ENCODE data around the gene IGFBP2.
"Not testable (repeated sequence)": the region's sequence is repeated elsewhere in the genome, so short reads cannot be mapped to it uniquely, and the experiment has no call there.

Gene IGFBP2, protein sequence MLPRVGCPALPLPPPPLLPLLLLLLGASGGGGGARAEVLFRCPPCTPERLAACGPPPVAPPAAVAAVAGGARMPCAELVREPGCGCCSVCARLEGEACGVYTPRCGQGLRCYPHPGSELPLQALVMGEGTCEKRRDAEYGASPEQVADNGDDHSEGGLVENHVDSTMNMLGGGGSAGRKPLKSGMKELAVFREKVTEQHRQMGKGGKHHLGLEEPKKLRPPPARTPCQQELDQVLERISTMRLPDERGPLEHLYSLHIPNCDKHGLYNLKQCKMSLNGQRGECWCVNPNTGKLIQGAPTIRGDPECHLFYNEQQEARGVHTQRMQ

DNA sequence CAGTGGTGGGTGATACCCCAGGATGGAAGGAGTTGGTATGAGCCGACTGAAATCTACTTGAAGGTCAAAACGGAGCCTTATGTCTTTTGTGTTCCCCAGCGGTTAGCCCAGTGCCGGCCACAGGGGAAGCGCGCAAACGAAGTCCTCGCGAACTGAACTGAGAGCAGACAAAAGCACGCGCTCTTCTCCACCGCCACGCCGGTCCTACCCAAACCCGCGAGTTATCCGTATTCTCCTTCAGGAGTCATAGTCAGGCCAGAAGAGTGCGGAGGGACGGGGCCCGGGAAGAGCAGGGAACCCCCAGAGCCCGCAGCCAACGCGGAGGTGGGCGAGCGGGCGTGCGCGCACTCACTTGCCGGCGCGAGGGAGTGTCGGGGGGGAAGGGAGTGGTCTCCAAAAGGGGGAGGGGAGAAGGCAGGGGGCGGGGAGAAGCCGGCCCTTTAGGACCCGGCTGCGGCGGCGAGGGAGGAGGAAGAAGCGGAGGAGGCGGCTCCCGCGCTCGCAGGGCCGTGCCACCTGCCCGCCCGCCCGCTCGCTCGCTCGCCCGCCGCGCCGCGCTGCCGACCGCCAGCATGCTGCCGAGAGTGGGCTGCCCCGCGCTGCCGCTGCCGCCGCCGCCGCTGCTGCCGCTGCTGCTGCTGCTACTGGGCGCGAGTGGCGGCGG is at the start of gene IGFBP2:
Gene IGFBP2, plus strand, starts transcription at position 469 of the 664 bp plus-strand sequence. Its CDS starts 104 bp downstream, at position 573.
- DNase-seq, result no peak

DNA sequence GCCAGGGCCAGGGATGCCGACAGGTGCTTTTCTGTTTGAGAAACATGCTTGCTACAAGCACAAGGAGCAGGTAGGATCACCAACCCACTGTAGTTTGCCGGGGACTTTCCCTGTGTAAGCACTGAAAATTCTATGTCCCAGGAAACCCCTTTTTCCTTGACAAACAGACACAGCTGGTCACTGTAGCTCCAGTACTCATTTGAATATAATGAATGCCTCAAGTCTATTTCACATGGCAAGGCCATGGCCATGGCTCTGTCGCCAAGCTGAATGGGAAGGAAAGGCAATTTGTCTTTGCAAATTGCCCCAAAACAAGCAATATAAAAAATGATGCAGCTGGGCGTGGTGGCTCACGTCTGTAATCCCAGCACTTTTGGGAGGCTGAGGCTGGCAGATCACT is 49.6 kb upstream of the IGFBP2 start:
- no peak for DNase-seq

DNA sequence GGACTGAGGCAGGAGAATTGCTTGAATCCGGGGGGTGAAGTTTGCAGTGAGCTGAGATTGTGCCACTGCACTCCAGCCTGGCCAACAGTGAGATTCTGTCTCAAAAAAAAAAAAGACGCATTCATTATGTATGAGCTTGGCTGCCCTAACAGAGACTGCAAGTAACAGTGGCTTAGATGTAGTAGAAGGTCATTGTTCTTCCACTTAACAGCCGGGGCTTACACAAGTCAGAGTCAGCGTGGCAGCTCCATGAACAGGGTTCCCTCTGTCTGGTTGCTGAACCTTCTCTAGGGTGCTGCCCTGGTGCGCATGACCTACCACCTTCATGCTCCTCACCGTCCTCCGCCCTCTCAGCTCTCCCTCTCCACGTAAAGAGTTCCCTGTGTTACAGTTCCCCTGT is 49.1 kb upstream of the IGFBP2 start:
- DNase-seq, result no peak

- no peak for DNase-seq
Observed at GRCh38 chr2:216585441-216585840, 47.8 kb upstream of the IGFBP2 start.

DNA sequence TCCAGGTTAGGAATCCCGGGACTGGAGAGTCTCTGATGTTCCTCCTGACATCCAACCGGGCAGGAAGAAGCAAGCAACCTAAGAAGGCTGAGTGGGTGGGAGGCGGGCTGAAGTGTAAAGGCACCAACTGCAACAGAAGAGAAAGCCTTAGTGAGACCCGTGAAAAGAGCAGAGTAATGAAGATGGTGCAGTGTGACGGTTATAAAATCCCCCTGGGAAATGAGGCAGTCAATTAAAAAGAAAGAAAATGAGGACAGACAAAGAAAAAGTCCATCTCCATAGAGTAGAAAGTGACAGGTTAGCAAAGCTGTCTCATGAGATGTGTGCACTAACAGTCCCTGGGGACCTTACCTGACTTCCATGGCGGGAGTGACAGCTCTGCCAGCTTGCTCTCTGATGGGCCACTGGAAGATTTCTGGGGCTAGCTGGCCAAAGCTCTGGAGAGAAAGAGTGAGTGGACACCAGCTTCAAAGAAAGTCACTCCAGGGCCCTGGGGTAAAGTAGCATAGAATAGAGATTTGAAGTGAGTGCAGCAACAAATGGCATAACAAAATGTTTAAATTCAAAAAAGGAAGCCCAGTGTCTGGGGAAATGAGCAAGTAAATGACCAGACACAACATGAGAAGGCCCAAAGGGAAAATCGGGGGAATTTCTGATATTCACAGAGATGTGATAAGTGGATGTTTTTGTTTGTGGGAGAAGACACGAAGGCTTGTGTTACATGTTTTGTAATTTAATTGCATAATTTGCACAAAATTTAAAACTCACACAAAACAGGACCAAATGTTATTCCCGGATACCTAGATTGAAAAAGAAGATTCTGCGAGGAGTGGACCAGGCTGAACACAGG is 44.1 kb upstream of the IGFBP2 start:
- DNase-seq, result no peak

DNA sequence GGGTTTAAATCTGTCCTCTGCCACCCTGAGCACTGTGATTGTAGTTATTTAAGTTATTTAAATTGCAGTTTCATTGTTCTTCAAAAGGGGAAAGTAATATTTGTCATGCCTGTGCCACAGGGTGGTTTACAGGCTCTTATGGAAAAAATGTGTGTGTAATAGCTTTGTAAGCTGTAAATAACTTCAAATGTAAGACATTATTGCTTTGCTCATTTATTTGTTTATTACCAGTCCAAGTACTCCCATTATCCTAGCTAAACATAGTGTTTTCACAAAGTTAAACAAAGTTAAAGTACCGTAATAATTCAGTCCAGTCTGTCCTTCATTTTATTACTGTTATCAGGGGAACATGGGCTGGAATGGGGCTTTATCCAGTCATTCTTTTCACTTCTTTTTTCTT is 43.4 kb upstream of the IGFBP2 start:
- no peak for DNase-seq

GRCh38 chr2:216590780-216591179 is 42.4 kb upstream of the IGFBP2 start:
- DNase-seq, result no peak

GRCh38 chr2:216591480-216591879 is 41.7 kb upstream of the IGFBP2 start:
- DNase-seq, result no peak

GRCh38 chr2:216594081-216594480 is 39.1 kb upstream of the IGFBP2 start:
- DNase-seq, result no peak

- DNase-seq, result no peak
Observed at GRCh38 chr2:216596236-216596979, 36.8 kb upstream of the IGFBP2 start.

DNA sequence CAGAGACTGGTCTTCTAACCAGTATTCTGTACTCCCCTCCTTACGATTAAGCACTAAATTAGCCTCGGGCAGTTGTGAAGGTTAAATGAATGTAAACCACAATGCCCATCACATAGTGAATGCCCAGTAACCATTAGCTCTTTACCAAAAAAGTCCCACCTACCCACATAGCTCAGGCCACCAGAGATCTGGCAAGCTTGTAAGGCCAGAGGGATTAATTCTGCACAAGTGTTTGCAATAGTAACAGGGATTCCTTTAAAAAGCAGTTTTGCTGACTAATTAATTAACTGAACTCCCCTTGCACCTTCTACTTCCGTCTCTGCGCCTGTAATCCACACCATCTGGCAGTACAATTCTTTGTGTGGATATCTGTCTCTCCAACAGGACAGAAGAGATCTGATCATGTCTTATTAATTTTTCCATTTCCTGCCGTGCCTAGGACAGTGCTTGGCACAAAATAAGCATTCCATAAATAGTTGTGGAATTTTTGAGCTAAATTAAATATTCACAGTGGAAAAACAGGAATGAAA is 36.2 kb upstream of the IGFBP2 start:
- no peak for DNase-seq

GRCh38 chr2:216597825-216598224 is 35.4 kb upstream of the IGFBP2 start:
- DNase-seq, result not testable (repeated sequence)

- no peak for DNase-seq
Observed at GRCh38 chr2:216601632-216602409, 31.4 kb upstream of the IGFBP2 start.

DNA sequence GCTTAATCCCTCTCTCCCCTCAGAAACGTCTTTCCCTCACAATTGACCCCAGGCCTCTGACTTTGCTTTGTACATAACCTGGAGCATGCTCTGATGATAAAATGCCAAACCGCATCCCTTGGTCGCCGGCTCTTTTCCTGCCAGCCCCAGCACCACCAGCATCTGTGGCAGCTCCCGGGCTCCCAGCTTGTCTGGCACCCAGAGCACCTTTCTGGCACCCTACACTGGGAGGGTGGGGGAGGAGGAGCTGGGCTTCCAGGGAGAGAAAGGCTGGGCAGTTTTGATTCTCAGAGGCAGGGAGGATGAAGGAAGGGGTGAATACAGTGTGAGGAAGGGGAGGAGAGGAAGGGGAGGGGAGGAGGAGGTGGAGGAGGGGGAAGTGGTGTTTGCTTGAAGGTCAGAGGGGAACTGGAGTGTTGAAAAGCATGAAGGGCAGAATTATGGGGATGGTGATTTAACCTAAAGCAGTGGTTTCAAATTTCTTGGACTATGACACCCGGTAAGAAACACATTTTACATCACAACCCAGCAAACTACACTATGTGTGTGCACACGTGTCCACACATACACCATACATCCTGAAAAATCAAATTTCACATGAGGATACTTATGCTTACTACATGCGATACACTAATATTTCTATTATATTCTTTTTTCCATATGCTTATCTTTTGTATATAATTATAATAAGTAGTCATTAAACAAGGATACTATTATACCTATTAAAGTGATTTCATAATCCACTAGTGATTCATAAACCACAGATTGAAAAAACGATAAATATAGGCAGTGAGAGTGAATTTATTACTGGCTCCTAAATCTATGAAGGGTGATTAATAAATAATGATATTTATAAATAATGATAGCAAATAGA is 30.0 kb upstream of the IGFBP2 start:
- no peak for DNase-seq

DNA sequence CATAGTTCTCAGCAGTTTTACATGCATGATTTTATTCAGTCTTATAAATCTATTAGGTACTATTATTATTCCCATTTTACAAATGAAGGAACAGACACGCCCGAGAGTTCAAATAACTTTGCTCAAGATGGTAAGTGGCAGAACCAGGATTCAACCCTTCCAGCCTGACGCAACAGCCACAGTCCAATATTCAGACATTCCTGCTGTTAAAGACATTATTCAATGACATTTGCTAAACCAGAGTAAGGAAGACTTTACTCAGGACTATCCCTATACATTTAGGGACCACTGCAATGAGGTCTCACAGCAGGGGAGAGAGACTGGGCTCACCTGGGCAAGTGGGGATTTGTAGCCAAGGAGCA is 29.4 kb upstream of the IGFBP2 start:
- no peak for DNase-seq

DNA sequence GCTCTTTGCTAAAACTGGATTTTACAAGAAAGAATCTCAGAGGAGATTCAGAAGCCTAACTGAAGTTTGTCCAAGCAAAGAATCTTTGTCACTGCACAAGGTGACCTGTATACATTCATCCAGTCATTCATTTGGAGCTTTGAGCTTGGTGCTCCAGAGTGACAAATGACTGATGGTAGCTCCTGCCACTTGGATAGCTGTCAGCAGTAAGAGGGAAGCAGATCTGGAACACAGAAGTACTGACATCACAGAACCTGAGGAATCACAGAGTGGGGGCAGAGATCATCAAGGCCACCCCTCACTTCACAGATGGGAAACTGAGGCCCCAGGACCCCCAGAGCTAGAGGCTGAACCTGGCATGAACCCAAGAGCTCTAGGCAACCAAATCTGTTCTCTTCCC is 28.8 kb upstream of the IGFBP2 start:
- no peak for DNase-seq

GRCh38 chr2:216606551-216607276 is 26.5 kb upstream of the IGFBP2 start:
- no peak for DNase-seq

GRCh38 chr2:216607277-216607560 is 26.0 kb upstream of the IGFBP2 start:
- no peak for DNase-seq

DNA sequence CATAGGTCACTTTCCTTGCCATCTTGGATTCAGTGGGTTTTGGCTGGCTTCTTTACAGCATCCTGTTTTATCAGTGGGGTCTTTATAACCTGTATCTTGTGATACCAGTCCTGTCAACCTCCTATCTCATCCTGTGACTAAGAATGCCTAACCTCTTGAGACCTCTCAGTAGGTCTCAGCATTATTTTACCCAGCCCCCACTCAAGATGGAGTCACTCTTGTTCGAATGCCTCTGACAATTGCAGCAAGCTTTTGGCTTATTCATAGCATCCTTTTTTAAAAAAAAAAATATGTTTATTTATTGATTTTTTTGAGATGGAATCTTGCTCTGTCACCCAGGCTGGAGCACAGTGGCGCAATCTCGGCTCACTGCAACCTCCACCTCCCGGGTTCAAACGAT is 24.7 kb upstream of the IGFBP2 start:
- no peak for DNase-seq

GRCh38 chr2:216615298-216616082 is 17.7 kb upstream of the IGFBP2 start:
- no peak for DNase-seq

Measured in KG1 (cell line).